Esophagus muscularis mucosa (tissue), 4 donors: ENCODE data around the gene TFAP2C.

Experiments used
- EP300 ChIP-seq: sonication (generic); formaldehyde crosslinking; IDR thresholded peaks from one replicate; pipeline ENCODE4 v1.6.1; 2017; ENCODE audit warnings: antibody characterized with exemption
- POLR2A ChIP-seq: fragments of 450-650 bp; IDR thresholded peaks from one replicate; pipeline ENCODE4 v1.6.1; 2017; ENCODE audit warnings: antibody characterized with exemption, moderate library complexity, mild to moderate bottlenecking, low read depth
- TF ChIP-seq, protein P1 (sequence below), 3 experiments: fragments of 200-600 bp in 2 of 3; fragments of 450-650 bp in 1 of 3; sonication (generic) in 2 of 3; IDR thresholded peaks; one replicate each; pipeline ENCODE4 v1.5.1; 2017 to 2019; ENCODE audit warnings: antibody characterized with exemption in 3 of 3, mild to moderate bottlenecking in 2 of 3, moderate library complexity in 1 of 3

DNA sequence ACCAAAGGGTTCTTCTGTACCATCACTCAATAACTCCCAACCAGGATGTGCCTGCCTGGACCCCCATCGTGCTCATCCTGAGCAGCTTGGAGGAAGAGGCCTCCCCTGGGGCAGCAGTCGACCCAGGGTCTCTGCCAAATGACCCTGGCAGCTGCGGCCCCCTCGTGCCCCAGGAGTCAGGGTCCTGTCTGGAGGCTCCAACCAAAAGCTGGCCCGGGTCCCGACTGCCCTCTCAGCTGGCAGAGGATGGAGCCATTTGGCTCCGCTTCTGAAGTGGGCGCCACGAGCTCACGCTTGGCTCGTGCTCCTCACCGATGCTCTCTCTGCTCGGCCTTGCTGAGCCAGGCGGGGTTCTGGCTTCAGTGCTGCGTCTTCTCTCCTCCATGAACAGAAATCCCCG lies 56.8 kb downstream of the TFAP2C start:
- TF ChIP-seq, protein P1, sequence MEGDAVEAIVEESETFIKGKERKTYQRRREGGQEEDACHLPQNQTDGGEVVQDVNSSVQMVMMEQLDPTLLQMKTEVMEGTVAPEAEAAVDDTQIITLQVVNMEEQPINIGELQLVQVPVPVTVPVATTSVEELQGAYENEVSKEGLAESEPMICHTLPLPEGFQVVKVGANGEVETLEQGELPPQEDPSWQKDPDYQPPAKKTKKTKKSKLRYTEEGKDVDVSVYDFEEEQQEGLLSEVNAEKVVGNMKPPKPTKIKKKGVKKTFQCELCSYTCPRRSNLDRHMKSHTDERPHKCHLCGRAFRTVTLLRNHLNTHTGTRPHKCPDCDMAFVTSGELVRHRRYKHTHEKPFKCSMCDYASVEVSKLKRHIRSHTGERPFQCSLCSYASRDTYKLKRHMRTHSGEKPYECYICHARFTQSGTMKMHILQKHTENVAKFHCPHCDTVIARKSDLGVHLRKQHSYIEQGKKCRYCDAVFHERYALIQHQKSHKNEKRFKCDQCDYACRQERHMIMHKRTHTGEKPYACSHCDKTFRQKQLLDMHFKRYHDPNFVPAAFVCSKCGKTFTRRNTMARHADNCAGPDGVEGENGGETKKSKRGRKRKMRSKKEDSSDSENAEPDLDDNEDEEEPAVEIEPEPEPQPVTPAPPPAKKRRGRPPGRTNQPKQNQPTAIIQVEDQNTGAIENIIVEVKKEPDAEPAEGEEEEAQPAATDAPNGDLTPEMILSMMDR (IDR thresholded peaks at IDR 0.05), result no peak
- TF ChIP-seq POLR2A (no peak), EP300 (no peak)
